Spleen (tissue), 7 donors: ENCODE data around the gene ANP32B.

Experiments used
- CTCF ChIP-seq, 11 experiments: fragments of 200-600 bp in 7 of 11; fragments of 450-650 bp in 4 of 11; sonication (generic) in 4 of 11; IDR thresholded peaks in 8 of 11; conservative IDR thresholded peaks in 3 of 11; 1 replicate in 7 of 11; 2 replicates in 4 of 11; pipeline versions ENCODE4 v1.4.0 to v1.8.0; 2016 to 2021; ENCODE audit warnings: antibody characterized with exemption in 11 of 11, inconsistent platforms in 4 of 11, mild to moderate bottlenecking in 1 of 11
- POLR2AphosphoS5 ChIP-seq, 3 donors: sonication (generic); formaldehyde crosslinking; IDR thresholded peaks; one replicate each; pipeline ENCODE4 v1.5.1; 2017; ENCODE audit warnings: antibody characterized with exemption in 3 of 3
- donor health status: DM: no; HTN: no; CAD: no; lungs with moderate emphysema.
- donor health status: DM: no; HTN: no; CAD: no.
- donor health status: DM: no; HTN: no; CAD: no.

GRCh38 chr9:98049288-98050072 is 66.3 kb downstream of the ANP32B start:
- no peak for TF ChIP-seq CTCF (IDR thresholded peaks at IDR 0.05 in 8 of 11, conservative IDR thresholded peaks at IDR 0.05 in 3 of 11)
- TF ChIP-seq POLR2AphosphoS5 (IDR thresholded peaks at IDR 0.05): no peak
